HG02588 (cell line): ENCODE measurements around the gene YY1.
"Not testable (repeated sequence)": the region's sequence is repeated elsewhere in the genome, so short reads cannot be mapped to it uniquely, and the experiment has no call there.

Source experiments
- ATAC-seq: cut with Tn5 transposase; IDR thresholded peaks from one replicate; pipeline ENCODE4 v1.9.1; 2021; ENCODE audit warnings: mild to moderate bottlenecking, moderate library complexity; ENCODE audit not compliant: unreplicated experiment

The YY1 gene

DNA sequence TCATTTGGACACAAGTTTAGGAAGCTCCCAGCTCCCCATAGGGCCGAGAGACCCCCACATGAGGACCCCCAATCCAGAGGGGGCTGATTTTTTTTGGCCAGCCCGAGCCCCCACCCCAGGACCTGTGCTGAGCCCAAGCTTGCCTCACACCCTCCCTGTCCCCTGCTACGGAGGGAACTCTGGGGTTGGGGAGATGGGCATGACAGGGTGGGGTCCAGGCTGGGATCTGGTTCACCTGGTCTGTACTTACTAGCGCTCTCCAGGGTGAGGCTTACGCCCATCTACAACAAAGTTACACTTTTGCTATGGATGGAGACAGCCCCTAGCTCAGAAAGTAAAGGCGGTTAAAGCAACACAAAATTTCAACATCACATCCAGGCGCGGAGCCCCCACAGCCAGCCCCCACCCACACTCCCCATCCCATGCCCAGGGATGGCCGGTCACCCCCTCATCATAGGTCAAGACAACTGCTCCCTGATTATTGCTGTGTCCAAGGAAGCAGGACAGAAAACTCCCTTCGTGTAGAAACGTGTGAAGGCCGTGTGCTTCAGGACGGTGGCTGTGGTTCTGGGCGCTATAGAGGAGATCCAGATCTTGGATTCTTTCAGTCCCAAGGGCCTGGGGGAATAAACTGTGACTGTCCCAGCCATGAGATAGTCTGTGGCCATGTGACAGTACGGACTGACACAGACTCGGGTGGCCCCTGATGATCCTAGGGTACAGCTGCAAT, 56.6 kb downstream of the YY1 start:
- no peak for ATAC-seq

DNA sequence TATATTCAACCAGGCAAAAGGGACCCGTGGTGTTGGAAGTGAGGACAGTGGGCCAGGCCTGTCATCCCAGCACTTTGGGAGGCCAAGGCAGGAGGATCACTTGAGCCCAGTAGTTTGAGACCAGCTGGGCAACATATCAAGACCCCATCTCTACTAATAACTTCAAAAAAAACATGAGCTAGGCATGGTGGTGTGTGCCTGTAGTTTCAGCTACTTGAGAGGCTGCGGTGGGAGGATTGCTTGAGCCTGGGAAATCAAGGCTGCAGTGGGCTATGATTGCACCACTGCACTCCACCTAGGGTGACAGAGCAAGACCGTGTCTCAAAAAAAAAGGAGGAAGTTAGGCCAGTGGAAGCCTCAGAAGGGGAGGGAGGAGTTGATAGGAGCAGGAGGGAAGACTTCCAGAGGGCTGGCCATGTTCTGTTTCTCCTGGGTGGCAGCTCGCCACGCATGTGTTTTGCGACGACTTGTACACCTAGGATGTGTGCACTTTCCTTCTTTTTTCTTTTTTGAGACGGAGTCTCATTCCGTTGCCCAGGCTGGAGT, 57.2 kb downstream of the YY1 start:
- no peak for ATAC-seq

DNA sequence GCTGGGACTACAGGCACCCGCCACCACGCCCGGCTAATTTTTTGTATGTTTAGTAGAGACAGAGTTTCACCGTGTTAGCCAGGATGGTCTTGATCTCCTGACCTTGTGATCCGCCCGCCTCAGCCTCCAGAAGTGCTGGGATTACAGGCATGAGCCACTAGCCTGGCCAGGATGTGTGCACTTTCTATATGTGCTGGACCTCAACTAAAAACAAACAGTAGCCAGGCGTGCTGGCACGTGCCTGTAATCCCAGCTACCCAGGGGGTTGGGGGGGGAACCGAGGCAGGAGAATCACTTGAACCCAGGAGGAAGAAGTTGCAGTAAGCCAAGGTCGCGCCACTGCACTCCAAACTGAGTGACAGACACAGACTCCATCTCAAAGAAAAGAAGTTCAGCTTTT, 57.8 kb downstream of the YY1 start:
- not testable (repeated sequence) for ATAC-seq

DNA sequence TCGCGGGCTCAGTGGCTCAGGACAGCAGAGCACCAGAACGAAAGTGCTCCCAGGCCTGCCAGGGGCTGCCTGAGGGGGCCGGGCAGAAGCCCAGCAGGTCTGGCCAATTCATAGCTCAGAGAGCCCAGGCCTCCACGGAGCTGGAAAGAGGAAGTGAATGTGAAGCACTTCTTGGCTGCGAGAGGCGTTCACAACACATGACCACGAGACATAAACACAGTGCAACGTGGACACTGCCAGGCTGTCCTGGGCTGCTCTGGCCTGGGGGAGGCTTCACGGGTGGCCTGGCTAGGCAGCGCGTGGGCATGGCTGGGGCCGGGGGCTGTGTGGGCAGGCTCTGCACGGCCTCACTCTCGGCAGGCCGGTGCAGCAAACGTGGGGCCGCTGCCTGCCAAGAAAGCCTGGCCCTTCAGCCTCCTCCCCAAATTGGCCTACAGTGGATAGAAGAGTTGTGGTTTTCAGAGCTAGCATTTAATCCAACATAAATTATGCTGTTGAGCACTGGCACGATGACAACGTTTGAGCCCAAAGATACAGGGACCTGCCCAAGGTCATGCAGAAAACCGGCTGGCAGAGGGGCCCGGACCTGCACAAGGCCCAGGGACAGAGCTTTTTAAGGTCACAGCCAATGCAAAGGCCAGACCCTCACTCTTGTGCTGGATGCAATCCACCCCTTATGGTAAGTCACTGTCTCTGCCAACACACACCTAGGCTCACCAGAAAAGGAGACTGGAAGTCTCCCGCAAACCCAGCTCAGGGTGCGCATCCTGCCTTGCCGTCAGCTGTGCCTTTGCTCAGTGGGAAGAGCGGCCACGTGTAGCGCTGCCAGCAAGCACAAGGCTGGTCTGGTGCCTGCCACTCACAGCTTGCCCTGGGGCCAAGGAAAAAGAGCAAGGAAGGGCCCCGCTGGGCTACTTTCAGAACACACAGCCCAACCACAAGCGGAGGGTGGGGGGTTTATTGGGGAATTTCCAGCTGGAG, 58.7 kb downstream of the YY1 start:
- peak; percentile 81 for ATAC-seq

DNA sequence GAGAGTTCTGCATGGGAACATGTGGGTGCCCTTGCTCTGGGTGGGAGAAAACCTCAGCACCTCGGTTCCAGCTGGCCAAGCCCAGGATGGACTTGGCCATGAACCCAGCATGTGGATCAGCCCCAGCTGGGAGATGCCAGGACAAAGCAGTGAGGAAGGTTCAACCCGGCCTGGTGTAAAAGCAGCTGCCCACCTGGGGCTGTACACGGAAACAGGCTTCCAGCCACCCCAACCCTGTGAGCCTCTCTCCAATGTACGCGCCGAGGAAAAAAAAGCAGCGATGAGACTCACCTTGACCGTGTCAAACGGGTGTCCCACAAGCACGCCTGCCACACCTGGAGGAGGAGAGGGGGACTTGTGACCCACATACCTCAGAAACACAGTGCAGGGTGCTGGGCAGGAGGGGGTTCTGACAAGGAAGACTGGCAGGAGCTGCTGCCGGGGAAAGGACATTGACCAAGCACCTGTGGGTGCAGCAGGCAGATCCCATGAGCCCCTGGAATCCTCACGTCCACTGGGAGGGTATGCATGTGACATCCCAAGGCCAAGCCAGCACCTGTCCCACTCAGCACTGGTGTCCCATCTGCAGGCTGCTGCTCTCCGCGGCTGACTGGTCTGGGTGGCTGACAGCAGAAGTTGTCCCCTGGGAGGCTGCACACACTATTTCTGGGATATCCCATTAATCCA, 59.8 kb downstream of the YY1 start:
- no peak for ATAC-seq

DNA sequence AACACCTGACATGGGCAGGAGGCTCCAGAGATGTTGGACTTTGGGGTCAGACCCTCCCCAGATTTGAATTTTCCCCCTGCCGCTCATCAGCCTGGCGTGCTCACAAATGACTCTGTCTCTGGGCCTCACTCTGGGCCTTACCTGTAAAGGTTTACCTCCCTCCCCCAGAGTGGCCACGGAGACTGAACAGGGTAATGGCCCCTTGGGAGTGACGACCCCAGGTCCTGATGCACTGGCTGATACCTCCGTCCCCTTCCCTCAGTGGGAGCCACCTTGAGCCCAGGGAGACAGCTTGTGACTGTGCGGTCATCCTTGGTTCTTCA, 60.3 kb downstream of the YY1 start:
- no peak for ATAC-seq

DNA sequence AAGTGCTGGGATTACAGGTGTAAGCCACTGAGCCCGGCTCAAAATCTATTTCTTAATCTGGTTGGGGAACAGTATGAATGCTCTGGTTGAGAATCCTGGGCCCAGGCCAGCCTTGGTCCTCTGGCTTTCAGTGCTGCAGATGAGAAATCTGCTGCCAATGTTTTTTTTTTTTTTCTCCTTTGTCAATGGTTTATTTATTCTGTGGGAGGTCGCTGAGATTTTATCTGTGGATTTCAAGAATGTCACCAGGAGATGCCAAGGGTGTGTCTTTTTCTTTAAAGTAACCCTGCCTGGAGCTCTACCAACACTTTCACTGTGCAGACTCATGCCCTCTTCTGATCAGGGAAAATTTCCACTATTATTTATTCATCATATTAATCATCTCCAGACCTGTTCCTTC, 63.7 kb downstream of the YY1 start:
- ATAC-seq: no peak

DNA sequence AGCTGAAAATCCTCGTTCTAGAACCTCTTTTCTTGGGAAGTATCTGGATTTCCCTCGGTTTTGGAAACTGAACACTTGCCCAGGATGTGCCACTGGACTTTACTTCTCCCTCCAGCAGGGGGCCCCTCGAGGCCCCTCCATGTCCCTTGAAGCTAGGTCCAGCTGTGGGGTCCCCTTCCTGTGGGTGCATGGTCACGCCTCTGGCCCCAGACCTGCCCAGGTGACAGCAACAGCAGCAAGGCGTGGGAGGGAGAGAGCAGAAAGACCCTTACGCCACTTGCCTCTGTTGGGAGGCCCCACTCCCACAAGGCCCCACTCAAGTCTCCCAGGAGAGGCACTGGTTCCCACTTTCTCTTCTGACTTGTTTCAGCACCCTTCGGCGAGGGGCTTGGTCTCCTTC, 64.2 kb downstream of the YY1 start:
- no peak for ATAC-seq

DNA sequence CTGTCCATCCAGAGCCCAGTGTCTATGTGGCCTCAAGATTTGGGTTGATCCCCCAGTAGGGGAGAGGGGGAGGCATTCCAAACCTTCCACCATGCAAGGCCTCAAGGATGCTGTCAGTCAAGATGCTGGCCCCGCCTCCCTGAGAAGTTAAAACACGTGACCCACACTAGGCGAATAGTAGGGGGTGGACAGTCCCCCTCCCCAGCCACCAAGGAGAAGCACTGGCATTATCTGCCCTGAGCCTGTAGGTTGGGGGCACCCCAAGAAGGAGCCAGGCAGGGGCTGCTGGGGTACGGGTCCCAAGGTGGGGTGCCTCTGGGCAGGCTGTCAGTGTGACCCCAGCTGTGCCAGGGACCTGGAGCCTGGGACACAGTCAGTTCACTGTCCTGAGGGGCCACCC, 65.0 kb downstream of the YY1 start:
- no peak for ATAC-seq

DNA sequence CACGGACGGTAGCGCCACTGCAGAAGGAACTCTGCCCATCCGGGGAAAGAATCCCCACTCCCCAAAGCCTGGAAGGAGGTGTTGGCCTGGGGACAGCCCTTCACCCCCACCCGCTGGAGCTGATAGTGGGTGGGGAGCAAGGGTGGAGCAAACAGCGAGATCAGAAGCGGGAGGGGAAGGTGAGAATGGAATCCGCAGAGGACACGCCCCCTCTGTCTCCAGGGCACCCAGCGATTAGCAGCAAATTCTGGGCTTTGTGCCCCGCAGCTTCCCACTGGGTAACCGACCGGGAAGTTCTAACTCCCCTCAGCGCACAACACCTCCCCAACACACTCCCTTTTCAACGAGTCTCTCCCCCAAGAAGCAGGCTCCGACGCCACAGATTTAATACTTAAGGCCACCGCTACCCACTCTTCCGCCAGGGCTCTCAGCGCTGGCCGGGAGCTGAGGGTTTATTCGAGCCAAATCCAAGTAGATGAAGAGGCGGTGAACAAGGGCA, 65.9 kb downstream of the YY1 start:
- no peak for ATAC-seq

DNA sequence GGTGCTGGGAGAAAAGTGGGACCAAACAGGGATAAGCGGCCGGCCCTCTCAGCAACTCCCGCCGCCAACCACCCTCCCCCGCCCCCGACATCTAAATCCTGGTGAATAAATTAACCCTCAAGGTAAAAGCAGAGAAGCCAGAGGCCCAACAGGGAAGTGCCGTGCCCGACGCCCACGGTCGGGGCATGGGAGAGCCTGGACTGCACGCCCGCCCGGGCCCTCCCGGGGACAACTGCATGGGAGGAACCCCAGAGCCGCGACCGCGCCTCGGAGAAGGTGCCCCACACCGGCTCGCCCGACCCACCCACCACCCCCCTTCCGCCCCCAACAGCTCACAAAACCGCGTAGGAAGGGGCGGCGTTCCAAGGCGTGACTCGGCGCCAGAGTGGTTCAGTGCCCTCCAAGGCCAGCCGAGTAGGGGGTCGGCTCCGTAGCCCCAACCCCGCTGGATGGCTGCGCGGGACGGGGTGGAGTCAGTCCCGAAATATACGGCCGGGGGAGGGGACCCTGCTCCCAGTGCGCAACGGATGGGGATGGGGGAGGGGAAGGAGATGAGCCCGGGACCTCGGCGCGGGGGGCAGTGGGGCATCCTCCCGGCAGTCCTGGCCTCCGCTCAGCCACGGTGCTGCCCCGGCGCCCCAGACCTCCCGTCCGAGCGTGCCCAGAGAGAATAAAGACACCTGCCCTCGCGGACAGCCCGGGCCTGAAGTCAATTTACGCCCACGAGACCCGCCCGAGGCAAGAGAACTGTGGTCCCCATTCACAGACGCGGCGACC, 66.6 kb downstream of the YY1 start:
- ATAC-seq: no peak

DNA sequence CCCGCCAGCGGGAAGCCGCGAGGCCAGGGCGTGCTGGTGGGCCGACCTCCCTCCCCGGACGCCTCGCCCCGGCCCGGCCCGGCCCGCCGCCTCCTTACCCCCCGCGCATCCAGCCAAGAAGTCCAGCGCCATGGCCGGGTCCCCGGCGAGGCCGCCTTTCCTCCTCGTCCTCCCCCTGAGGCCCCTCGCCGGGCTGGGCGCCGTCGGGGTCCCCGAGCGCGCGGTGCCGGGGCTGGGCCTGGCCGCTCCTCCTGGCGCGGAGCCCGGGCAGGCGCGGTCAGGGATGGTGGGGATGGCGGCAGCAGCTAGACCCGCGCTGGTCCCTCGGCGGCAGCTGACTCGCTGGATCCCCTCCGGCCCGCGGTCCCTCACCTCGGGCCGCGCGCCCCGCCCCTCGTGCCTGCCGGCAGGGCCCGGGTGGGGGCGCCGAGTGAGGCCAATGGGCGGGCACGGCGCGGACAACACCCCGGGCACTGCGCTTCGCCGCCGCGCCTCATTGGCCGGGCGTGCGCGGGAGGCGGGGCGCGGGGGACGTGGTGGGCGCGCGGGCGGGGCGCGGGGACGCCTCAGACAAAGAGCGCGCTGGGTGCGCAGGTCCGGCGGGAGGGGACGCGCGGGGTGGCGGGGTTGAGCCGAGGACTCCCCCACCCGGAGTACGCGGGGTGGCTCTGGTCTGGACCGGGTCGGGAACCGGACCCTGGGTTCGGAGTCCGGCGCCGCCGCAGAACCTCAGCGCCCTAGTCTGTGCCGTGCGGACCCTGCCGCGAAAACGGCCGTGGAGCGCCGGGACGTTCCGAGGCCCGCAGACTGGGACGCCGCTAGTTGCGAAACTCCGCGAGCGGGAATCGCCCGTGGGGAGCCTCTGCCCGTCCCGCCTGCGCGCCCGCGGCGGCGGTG, 67.4 kb downstream of the YY1 start, which contains the start of gene SLC25A29:
SLC25A29 (minus strand) TSS at position 344 of the 897 bp plus-strand sequence; CDS start at position 132, 212 bp downstream.
- ATAC-seq: peak; percentile 86

DNA sequence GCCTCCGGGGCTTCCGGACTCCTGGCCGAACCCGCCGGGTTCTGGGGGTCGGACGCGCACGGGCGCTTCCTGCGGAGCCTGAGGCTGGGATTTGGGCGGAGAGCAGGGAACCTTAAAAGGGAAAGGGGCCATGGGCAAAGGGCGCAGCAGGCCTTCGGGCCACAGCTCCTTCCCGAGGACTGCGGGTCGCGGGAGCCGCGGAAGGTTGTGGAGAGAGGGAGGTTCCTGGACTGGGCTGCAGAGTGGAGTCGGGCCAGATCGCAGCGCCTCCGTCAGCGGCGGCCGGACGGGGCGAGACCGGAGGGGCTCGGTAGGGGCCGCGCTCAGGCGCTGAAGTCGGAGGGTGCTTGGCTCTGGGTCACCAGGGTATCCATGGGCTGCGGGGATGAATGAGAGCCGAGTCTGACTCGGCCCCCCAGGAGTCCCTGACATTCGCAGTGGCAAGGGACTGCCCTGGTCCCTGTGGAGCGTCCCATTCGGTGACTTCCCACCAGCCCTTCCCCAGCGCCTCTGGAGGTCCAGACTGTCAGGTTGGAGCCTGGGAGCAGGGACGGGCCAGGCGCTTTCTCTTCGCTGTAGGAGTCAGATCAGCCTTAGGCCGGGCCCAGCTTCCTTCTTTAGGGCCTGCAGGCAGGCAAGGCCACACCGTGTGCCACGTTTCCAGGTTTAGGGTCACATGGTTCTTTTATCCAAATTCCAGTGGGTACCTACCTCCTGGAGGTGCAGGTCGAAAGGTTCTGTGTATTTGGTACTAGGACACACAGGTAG, 68.2 kb downstream of the YY1 start:
- ATAC-seq: no peak

DNA sequence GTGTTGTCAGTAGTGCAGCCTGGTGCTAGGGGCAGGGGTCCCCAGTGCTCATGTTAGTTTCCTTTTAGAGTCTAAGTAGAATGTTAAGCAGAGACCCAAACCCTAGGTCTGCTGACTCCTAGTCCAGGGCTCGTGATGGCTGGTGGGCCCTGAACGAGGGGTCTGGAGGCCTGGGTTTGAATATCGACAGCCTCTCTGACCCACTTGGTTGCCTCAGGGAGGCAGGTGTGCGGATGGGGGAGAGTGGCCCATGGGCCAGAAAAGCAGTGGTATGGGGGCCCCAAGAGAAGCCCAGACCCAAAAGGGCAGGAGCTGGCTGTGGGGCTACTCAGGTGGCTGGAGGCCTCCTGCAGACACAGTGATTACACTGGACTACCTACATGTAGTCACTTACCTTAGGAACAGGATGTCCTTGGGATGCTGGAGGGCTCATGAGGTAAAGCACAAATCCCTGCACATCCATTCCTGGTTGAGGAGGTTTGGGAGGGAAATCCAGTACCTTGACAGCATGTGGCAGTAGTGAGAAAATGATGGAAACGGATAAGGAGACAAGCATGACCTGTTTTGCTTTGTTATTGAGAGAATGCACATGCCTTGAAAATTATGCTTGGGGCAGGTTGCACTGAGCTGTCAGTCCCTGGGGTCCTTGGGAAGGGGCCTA, 69.0 kb downstream of the YY1 start:
- no peak for ATAC-seq

DNA sequence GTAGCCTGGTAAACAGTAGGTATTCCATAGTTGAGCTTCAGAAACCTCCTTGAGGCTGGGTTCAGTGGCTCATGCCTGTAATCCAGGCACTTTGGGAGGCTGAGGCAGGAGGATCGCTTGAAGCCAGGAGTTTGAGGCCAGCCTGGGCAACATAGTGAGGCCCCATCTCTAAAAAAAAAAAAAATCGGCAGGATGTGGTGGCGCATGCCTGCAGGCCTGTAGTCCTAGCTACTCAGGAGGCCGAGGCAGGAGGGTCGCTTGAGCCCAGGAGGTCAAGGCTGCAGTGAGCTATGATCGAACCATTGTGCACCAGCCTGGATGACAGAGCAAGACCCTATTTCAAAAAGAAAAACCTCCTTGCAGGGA, 69.5 kb downstream of the YY1 start:
- ATAC-seq: not testable (repeated sequence)

DNA sequence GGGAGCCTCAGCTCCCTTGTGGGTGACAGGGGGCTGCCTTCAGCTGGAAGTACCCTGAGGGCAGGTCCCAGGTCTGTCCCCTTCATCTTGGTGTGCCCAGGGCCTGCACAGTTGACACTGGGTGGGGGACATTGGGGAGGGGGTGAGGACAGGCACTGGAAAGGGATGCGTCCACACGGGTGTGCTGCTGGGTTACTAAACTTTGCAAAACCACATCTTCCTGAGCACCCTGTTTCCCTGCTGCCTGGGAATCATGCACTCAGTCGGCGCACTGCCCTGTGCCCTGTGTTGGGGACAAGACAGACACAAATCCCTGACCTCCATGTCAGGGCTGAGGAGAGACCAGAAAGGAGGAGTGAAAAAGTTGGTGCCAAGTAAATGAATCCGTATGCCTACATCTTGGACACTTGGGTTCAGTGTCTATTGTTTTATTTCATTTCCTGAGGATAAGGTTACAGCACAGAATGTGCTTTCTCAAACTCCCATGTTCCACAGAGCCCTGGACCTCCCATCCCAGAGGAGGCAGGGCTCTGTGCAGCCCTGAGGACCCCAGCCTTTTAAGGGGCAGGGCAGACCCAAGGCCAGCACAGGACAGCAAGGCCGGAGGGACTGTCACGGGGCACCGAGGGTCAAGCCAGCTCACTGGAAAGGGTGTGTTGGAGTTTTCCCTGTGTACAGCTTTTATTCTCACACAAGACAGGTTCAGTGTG, 70.2 kb downstream of the YY1 start:
- no peak for ATAC-seq

DNA sequence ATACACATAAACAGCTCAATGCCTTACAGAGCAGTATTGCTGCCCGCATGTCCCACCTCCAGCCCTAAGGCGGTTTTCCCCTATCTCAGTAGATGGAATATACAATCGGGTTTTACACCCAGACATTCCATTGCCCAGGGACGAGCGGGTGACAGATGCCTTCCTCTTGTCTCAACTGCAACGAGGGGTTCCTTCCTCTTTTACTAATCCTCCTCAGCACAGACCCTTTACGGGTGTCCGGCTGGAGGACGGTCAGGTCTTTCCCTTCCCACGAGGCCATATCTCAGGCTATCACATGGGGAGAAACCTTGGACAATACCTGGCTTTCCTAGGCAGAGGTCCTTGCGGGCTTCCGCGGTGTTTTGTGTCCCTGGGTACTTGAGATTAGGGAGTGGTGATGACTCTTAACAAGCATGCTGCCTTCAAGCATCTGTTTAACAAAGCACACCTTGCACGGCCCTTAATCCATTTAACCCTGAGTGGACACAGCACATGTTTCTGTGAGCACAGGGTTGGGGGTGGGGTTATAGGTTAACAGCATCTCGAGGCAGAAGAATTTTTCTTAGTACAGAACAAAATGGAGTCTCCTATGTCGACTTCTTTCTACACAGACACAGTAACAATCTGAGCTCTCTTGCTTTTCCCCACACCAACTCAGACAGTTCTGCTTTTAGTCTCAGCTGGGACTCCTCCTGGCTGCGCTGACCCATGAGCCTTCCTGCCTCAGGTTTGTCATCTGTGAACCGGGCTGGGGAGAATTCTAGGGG, 73.3 kb downstream of the YY1 start:
- ATAC-seq: not testable (repeated sequence)
